ENCODE measurements around the gene DDX54.

Gene DDX54

DNA sequence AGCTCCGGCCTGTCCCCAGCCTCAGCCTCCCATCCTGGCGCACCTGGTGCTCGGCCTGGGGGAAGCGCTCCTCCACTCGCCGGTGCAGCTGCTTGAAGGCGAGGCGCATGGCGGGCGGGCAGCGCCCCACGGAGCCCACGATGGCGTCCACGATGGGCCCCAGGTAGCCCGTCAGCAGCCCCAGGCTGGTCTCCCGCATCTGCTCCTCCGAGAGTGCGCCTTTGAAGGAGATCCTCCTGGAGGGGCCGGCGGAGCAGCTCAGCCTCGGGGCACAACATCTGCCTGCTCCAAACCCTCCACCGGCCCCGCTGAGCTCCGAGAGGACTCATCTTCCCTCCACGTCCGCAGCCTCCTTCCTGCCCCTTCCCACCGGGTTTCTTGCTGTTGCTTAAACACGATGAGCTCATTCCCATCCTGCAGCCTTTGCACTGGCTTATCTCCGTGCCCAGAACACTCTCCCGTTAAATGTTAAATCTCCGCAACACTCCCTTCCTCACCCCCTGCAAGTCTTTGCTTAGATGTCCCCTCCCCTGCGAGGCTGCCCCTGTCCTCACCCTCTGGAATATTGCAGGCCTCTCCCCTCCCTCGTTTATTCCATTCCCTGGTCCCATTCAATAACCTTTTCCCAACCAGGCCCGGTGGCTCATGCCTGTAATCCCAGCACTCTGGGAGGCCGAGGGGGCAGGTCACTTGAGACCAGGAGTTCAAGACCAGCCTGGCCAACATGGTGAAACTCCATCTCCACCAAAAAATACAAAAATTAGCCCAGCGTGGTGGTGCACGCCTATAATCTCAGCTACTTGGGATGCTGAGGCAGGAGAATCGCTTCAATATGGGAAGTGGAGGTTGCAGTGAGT, 73.0 kb downstream of the DDX54 start:
- H3K4me3 ChIP-seq = no peak overlapping the region
- H3K27ac ChIP-seq = no peak overlapping the region
- no peak overlapping the region for H3K9ac ChIP-seq (ENCODE audit: insufficient read length)
- no peaks in the 10 kb centered on the region for H3K9me3 ChIP-seq (ENCODE audit: low read depth, low read length)
- H3K36me3 ChIP-seq (ENCODE audit: insufficient read depth, low read length) = no peaks in the 10 kb centered on the region
- TF ChIP-seq EZH2 (IDR thresholded peaks at IDR 0.05) (no peak), POLR2AphosphoS5 (IDR thresholded peaks at IDR 0.05; ENCODE audit: borderline replicate concordance, low read depth, low read length) (no peak), FOXP2 (optimal IDR thresholded peaks at IDR 0.05; ENCODE audit: control extremely low read depth, extremely low read length, insufficient read depth) (no peak)
- no peak for DNase-seq (ENCODE audit: low read depth, low spot score)

GRCh38 chr12:113111247-113111646, 74.0 kb downstream of the DDX54 start:
- no peaks in the 10 kb centered on the region for H3K9me3 ChIP-seq (ENCODE audit: low read depth, low read length)
- no peak overlapping the region for H3K9ac ChIP-seq (ENCODE audit: insufficient read length)
- no peak overlapping the region for H3K4me3 ChIP-seq
- no peaks in the 10 kb centered on the region for H3K36me3 ChIP-seq (ENCODE audit: insufficient read depth, low read length)
- no peak for DNase-seq (ENCODE audit: low read depth, low spot score)
- H3K27ac ChIP-seq = no peak overlapping the region
- no peak for TF ChIP-seq FOXP2 (optimal IDR thresholded peaks at IDR 0.05; ENCODE audit: control extremely low read depth, extremely low read length, insufficient read depth)
- no peak for TF ChIP-seq EZH2 (IDR thresholded peaks at IDR 0.05)
- no peak for TF ChIP-seq POLR2AphosphoS5 (IDR thresholded peaks at IDR 0.05; ENCODE audit: borderline replicate concordance, low read depth, low read length)

- Histone ChIP-seq H3K36me3 (ENCODE audit: insufficient read depth, low read length) (no peaks in the 10 kb centered on the region), H3K9ac (ENCODE audit: insufficient read length) (no peak overlapping the region), H3K27ac (no peak overlapping the region), H3K9me3 (ENCODE audit: low read depth, low read length) (no peaks in the 10 kb centered on the region), H3K4me3 (no peak overlapping the region)
- TF ChIP-seq EZH2 (IDR thresholded peaks at IDR 0.05) = no peak
- TF ChIP-seq POLR2AphosphoS5 (IDR thresholded peaks at IDR 0.05; ENCODE audit: borderline replicate concordance, low read depth, low read length) = no peak
- no peak for TF ChIP-seq FOXP2 (optimal IDR thresholded peaks at IDR 0.05; ENCODE audit: control extremely low read depth, extremely low read length, insufficient read depth)
- DNase-seq (ENCODE audit: low read depth, low spot score) = no peak
These were observed 75.2 kb downstream of the DDX54 start for GRCh38 chr12:113109872-113110599.

DNA sequence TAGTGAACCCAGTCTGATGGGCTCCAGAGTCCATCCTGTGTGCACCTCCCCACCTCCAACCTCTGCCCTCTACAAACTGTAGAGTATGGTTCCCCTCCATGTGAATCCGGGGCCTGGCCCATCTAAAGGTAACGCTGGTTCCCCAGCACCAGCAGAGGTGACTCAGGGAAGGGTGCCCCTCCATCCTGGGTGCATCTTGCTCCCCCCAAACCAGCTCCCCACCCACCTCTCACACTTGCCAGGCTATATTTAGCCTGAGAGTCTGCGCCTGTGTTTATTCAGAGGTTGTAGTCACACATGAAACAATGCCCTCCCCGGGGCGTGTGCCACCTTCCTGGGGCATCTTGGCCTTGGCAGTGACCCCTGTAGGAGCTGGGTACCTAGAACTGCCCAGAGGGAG, 75.9 kb downstream of the DDX54 start:
- DNase-seq (ENCODE audit: low read depth, low spot score) = no peak
- Histone ChIP-seq H3K36me3 (ENCODE audit: insufficient read depth, low read length) (no peaks in the 10 kb centered on the region), H3K4me3 (no peak overlapping the region), H3K27ac (no peak overlapping the region), H3K9ac (ENCODE audit: insufficient read length) (no peak overlapping the region), H3K9me3 (ENCODE audit: low read depth, low read length) (no peaks in the 10 kb centered on the region)
- TF ChIP-seq FOXP2 (optimal IDR thresholded peaks at IDR 0.05; ENCODE audit: control extremely low read depth, extremely low read length, insufficient read depth) = no peak
- no peak for TF ChIP-seq EZH2 (IDR thresholded peaks at IDR 0.05)
- no peak for TF ChIP-seq POLR2AphosphoS5 (IDR thresholded peaks at IDR 0.05; ENCODE audit: borderline replicate concordance, low read depth, low read length)

DNA sequence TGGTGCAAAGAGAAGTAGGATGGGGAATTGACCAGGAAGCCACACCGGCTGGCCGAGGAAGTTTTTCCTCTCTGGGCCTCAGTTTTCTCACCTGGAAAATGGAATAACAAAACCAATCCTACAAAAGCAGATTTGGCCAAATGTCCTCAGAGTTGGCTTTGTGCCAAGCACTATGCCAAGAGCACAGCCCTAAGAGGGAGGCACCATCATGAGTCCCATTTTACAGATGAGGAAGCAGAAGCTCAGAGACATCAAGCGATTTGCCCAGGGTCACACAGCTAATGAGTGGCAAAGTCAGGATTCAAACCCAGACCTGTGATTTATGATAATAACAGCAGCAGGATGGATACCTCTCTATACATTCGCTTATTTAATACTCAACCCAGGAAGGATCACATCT, 77.0 kb downstream of the DDX54 start:
- no peak overlapping the region for H3K27ac ChIP-seq
- no peak overlapping the region for H3K9ac ChIP-seq (ENCODE audit: insufficient read length)
- DNase-seq (ENCODE audit: low read depth, low spot score) = no peak
- TF ChIP-seq FOXP2 (optimal IDR thresholded peaks at IDR 0.05; ENCODE audit: control extremely low read depth, extremely low read length, insufficient read depth) (no peak), EZH2 (IDR thresholded peaks at IDR 0.05) (no peak), POLR2AphosphoS5 (IDR thresholded peaks at IDR 0.05; ENCODE audit: borderline replicate concordance, low read depth, low read length) (no peak)
- no peaks in the 10 kb centered on the region for H3K36me3 ChIP-seq (ENCODE audit: insufficient read depth, low read length)
- H3K9me3 ChIP-seq (ENCODE audit: low read depth, low read length) = no peaks in the 10 kb centered on the region
- no peak overlapping the region for H3K4me3 ChIP-seq

Data from SK-N-MC (cell line).